ENCODE measurements around the gene GDF7. TPM values are rescaled to one million over a fixed set of nuclear protein-coding genes. Genes with fewer than 3 reads are reported as not detected.

Gene GDF7
- total and polyA plus RNA-seq, 3 donors from 2014 or later = 0.62 to 1.1 (median 0.69) TPM

- DNase-seq = no peak
- H3K4me1 ChIP-seq = no peaks in the 10 kb centered on the region
- intact Hi-C loops (cut with DNase I; ENCODE audit: low total_unique reads) = no loop called here
- no peaks in the 10 kb centered on the region for H3K27me3 ChIP-seq
- H3K9me3 ChIP-seq = no peaks in the 10 kb centered on the region
- no peaks in the 10 kb centered on the region for H3K36me3 ChIP-seq (ENCODE audit: low read depth, missing control alignments)
- 92 to 95% methylated on average over 4 of the region's 4 CpGs for WGBS, 2 donors
- TF ChIP-seq, protein P1, sequence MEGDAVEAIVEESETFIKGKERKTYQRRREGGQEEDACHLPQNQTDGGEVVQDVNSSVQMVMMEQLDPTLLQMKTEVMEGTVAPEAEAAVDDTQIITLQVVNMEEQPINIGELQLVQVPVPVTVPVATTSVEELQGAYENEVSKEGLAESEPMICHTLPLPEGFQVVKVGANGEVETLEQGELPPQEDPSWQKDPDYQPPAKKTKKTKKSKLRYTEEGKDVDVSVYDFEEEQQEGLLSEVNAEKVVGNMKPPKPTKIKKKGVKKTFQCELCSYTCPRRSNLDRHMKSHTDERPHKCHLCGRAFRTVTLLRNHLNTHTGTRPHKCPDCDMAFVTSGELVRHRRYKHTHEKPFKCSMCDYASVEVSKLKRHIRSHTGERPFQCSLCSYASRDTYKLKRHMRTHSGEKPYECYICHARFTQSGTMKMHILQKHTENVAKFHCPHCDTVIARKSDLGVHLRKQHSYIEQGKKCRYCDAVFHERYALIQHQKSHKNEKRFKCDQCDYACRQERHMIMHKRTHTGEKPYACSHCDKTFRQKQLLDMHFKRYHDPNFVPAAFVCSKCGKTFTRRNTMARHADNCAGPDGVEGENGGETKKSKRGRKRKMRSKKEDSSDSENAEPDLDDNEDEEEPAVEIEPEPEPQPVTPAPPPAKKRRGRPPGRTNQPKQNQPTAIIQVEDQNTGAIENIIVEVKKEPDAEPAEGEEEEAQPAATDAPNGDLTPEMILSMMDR (IDR thresholded peaks at IDR 0.05) = no peak
- TF ChIP-seq POLR2A (IDR thresholded peaks at IDR 0.05) = no peak
- H3K4me3 ChIP-seq = no peak overlapping the region
- H3K27ac ChIP-seq = no peak overlapping the region
Measured at GRCh38 chr2:20687260-20687832, 20.4 kb downstream of the GDF7 start.

DNA sequence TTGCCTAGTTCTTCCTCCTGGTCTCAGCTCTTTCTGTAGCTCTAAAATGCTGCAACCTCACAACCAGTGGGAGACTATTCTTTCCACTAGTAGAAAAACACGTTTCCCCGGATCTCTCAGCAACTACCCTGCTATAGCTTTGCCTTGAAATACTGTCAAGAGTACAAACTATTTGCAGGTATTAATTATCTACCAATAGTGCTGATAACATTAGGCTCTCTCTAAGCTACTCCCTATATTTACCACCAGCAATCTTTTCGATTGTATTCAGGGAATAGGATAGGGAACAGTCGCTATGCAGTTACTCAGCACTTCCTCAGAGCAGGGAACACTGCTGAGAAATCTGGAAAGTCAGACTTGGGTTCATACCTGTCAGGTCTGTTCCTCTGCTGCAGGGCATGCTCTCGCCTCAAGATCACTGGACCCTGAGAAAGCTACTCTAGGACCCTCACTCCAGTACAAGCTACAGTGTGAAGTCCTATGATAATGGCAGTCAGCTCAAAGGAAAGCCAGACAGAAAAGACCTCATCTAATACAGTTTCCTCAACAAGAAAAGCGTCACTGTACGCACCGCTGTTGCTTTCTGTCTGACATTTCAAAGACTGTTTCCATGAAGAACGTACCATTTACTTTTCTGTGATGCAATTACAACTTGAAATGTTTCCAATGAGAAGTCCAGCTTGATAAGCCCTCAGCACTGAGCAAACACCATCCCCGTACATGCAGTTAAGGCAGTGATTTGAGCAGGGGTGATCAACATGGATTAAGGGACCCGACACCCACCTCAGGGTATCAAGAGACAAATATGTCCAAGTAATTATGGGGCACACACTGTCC lies 22.7 kb downstream of the GDF7 start:
- Histone ChIP-seq H3K4me3 (no peak overlapping the region), H3K36me3 (ENCODE audit: low read depth, missing control alignments) (no peaks in the 10 kb centered on the region), H3K27ac (no peak overlapping the region), H3K9me3 (no peaks in the 10 kb centered on the region), H3K4me1 (no peaks in the 10 kb centered on the region), H3K27me3 (no peaks in the 10 kb centered on the region)
- DNase-seq = no peak
- TF ChIP-seq, protein P1 (IDR thresholded peaks at IDR 0.05) = no peak
- TF ChIP-seq POLR2A (IDR thresholded peaks at IDR 0.05) = no peak
- intact Hi-C loops (cut with DNase I; ENCODE audit: low total_unique reads) = no loop called here
- WGBS, 2 donors = 90 to 94% methylated on average over 11 of the region's 11 CpGs

DNA sequence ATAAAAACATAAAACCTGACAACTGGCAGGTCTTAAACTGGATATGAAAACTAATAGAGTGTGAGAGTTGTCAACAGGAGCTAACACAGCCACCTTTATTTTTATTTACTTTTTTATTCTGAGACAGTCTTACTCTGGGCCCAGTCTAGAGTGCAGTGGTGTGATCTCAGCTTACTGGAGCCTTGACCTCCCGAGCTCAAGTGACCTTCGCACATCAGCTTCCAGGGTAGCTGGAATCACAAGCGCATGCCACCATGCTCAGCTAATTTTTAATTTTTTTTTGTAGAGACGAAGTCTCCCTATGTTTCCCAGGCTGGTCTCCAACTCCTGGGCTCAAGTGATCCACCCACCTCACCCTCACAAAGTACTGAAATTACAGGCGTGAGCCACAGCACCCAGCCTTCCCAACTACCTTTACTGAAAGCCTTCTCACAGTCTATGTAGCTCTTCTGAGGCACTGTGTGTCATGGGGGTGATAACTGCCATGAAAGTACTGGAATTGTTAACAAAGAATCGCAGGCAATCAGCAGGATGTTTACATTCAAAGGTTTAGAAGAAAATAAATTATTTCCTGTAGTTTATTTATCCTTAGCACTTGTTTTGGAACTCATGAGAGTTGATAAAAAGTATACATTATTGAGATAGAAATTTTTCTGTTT lies 24.3 kb downstream of the GDF7 start:
- Histone ChIP-seq H3K4me1 (no peaks in the 10 kb centered on the region), H3K36me3 (ENCODE audit: low read depth, missing control alignments) (no peaks in the 10 kb centered on the region), H3K27ac (no peak overlapping the region), H3K4me3 (no peak overlapping the region), H3K27me3 (no peaks in the 10 kb centered on the region), H3K9me3 (no peaks in the 10 kb centered on the region)
- no peak for DNase-seq
- intact Hi-C loops (cut with DNase I; ENCODE audit: low total_unique reads) = no loop called here
- no peak for TF ChIP-seq POLR2A (IDR thresholded peaks at IDR 0.05)
- TF ChIP-seq, protein P1 (IDR thresholded peaks at IDR 0.05) = no peak
- WGBS, 2 donors = 83 to 88% methylated on average over 6 of the region's 6 CpGs

DNA sequence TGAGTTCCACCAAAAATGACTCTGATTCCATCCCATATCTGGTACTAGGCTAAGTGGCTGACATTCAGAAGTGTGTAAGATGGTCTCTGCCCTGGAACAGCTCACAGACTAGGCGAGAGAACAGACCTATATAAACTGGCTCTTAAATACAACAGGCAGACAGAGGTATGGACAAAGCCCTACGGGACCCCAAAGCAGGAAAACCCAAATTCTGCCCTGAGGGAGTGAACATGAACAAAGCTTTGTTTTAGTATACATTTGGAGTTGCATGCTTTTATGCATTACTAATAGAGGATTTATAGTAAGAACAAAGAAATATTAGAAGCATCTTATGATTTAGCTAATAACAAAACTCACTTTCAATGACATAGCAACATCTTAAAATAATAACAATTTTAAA lies 25.1 kb downstream of the GDF7 start:
- TF ChIP-seq, protein P1 (IDR thresholded peaks at IDR 0.05) = no peak
- no peak for TF ChIP-seq POLR2A (IDR thresholded peaks at IDR 0.05)
- 93 to 97% methylated on average over 2 of the region's 2 CpGs for WGBS, 2 donors
- no peak overlapping the region for H3K27ac ChIP-seq
- DNase-seq = no peak
- H3K36me3 ChIP-seq (ENCODE audit: low read depth, missing control alignments) = no peaks in the 10 kb centered on the region
- intact Hi-C loops (cut with DNase I; ENCODE audit: low total_unique reads) = no loop called here
- H3K27me3 ChIP-seq = no peaks in the 10 kb centered on the region
- no peaks in the 10 kb centered on the region for H3K9me3 ChIP-seq
- H3K4me1 ChIP-seq = no peaks in the 10 kb centered on the region
- no peak overlapping the region for H3K4me3 ChIP-seq
